CD4-positive, alpha-beta T cell treated with Interleukin-15 for 4 hours (primary cell): ENCODE measurements around the gene LRRC73.
A peak's percentile ranks its signal among the peaks of the same experiment; 100 is the strongest.
"Not testable (repeated sequence)": the region's sequence is repeated elsewhere in the genome, so short reads cannot be mapped to it uniquely, and the experiment has no call there.

Experiments used
- DNase-seq: peaks from one replicate; pipeline ENCODE4 v3.0.0-alpha.2; 2020; ENCODE audit warnings: low spot score

The LRRC73 gene, protein sequence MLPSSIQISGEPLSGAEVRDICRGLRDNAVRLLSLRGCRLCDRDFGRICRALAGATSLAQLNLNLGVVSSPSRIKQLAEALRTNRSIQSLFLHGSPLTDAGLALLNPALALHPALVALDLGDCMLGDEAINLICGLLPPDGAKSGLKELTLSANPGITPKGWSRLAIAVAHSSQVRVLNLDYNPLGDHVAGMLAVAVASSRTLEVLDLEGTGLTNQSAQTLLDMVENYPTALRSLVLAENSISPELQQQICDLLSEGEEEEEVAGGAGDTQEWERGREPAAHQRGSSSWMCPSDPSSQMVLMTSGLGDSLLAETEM

GRCh38 chr6:43509984-43510826 lies at the start of gene LRRC73:
Gene LRRC73, minus strand, starts transcription at chr6:43510346. Its CDS starts 561 bp downstream, at chr6:43509785.
- peak; percentile 74 for DNase-seq

- DNase-seq = no peak
These were observed 49.2 kb upstream of the LRRC73 start for GRCh38 chr6:43559328-43559727.

- not testable (repeated sequence) for DNase-seq
These were observed 47.5 kb upstream of the LRRC73 start for GRCh38 chr6:43557620-43558019.

GRCh38 chr6:43547222-43547621 lies 37.1 kb upstream of the LRRC73 start:
- no peak for DNase-seq

DNA sequence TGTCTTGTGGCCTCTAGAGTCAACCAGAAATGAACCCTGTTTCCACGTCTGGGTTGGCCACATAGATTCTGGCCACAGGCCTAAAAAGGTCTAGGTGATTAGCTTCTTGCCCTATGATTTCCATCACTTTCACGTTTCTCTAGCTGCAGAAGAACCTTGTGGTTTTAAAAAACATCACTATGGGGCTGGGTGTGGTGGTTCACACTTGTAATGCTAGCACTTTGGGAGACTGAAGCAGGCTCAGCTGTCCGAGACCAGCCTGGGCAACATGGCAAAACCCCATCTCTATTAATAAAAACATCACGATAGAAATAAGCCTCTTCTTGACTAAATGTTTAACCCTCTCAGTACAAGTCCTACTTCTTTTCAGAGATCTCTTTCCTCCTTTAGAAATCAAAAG lies 34.3 kb upstream of the LRRC73 start:
- no peak for DNase-seq

DNA sequence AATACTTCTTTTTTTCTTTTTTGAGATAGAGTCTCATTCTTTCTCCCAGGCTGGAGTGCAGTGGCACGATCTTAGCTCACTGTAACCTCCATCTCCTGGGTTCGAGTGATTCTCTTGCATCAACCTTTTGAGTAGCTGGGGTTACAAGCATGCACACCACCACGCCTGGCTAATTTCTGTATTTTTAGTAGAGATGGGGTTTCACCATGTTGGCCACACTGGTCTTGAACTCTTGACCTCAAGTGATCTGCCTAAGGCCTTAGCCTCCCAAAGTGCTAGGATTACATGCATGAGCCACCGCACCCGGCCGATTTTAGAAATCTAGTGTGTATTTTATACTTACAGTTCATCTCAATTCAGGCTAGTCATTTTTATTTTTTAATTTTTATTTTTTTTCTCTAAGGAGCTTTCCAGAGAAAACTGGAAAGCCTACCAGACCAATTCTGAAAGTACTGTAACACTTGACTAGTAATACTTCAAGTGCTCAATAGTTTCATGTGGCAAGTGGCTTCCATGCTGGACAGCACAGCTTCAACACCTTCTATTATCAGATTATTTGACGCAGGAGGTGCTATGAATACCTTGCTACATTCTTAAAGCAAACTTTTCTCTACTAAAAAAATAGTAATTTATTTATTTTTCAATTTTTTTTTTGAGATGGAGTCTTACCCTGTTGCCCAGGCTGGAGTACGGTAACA lies 31.8 kb upstream of the LRRC73 start:
- DNase-seq = no peak

DNA sequence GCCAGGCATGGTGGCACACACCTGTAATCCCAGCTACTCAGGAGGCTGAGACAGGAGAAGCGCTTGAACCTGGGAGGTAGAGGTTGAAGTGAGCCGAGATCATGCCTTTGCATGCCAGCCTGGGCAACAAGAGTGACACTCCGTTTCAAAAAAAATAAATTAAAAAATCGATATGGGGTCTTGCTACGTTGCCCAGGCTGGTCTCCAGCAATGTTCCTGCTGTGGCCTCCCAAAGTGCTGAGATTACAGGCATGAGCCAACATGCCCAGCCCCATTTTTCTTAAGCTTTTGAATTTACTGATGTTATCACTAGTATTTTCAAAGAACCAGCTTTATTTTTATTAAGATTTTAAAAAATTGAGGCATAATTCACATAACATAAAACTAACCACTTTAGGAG lies 30.4 kb upstream of the LRRC73 start:
- DNase-seq = no peak

- DNase-seq = not testable (repeated sequence)
These were observed 29.3 kb upstream of the LRRC73 start for GRCh38 chr6:43539409-43539808.

- not testable (repeated sequence) for DNase-seq
These were observed 28.8 kb upstream of the LRRC73 start for GRCh38 chr6:43538986-43539385.

GRCh38 chr6:43532201-43532600 lies 22.1 kb upstream of the LRRC73 start:
- DNase-seq = no peak

GRCh38 chr6:43524483-43524961 lies 14.4 kb upstream of the LRRC73 start:
- DNase-seq = no peak

DNA sequence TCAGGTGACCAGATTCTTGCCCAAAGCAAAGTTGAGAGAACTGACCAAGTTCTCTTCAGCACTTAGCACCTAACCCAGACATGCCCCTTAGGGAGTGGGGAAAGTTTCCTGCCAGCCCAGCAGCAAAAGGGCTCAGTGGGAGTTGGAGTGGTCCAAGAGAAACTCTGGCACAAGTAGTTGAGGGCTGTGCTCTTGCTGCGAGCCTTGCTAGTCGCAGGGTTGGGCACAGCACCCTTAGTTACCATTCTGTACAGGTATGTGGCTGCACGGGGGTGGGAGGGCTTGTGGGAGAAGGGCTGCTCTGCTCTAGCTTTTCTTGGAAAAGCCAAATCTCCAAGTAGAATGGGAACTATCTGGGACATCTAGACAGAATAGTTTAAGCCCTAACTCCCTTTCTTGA lies 13.1 kb upstream of the LRRC73 start:
- DNase-seq = no peak

DNA sequence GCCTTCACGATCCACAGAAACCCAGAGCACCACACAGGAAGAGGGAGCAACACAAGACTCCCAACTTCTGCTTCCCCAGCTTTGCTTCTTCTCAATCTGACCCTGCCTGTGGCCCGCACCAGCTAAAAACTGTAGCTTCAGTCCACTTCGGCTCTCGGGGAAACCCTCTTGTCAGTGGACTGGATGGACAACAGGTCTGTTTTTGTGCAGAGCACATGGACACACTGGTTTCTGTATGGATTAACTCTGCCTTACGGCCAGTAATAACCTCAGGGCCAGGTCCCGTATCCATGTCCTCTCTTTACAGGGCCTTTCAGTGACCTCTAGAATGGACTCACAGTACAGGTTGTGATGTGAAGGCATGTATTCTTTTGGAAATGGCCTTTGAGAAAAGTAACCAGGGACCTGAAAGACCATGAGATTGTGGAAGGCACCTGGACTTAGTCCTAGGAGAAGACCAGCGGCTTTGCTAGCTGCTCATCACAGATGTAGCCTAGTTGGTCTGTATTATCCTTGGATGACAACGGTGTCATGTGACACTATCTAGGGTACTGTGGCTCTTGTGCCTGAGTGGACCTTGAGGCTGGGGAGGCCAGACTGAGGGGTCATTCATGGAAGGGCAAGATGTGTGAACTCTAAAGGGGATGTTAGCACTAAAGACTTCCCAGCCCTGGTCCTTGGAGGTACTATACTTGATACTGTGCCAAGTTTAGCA lies 12.6 kb upstream of the LRRC73 start:
- DNase-seq = no peak

DNA sequence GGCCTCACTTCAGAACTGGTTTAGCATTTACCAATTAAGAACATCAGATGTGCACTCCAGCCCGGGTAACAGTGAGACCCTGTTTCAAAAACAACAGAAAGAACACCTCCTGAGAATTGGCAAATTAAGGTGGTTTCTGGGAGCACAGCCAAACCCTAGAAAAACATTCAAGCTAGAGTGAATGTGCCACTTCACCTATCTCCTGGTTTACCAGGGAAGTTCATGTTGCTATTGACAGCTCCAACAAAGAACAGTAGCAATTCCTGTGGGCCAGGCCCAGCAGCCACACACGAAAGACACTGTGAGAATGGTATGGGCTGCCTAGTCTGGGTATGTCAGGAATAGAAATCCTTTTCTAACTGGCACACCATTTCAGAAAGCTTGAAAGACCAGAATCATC lies 11.7 kb upstream of the LRRC73 start:
- no peak for DNase-seq

- no peak for DNase-seq
These were observed 10.0 kb upstream of the LRRC73 start for GRCh38 chr6:43520097-43520496.

GRCh38 chr6:43517505-43518357 lies 7.6 kb upstream of the LRRC73 start:
- DNase-seq = no peak

GRCh38 chr6:43516697-43517504 lies 6.8 kb upstream of the LRRC73 start, which contains the start of the genes POLR1C and YIPF3:
Gene POLR1C, plus strand, starts transcription at chr6:43517089. Its CDS starts 21 bp downstream, at chr6:43517110.
Gene YIPF3, minus strand, starts transcription at chr6:43516926. Its CDS starts 119 bp downstream, at chr6:43516807.
- DNase-seq = peak; percentile 95

- no peak for DNase-seq
These were observed 6.2 kb upstream of the LRRC73 start for GRCh38 chr6:43516367-43516696.

GRCh38 chr6:43515808-43516207 lies 5.7 kb upstream of the LRRC73 start:
- DNase-seq = no peak

DNA sequence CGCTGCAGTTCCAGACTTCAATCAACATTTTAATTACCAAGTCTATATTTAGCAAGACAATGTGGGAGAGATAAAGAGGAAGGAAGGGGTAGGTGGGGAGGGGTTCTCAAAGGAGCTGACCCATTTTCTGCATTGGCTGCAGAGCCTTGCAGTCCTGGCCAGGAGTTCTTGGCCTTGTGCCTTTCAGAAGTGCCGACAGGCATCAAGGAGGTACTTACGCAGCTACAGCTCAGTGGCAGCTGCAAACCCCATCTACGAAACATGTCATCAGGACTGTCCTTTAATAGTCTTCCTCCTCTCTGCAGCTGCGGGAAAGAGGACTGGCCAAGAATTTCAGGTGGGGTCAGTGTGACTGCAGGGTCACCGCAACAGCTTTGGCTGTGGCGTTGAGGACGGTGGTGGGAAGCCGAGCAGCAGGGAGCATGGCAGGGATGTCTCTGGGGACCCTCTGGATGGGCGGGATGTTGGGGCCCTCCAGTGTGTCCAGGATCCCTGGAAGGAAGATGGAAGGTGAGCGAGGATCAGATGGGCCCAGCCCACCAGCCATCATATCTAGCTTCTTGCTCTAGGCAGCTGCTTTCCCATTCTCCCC lies 1.8 kb upstream of the LRRC73 start:
- no peak for DNase-seq
